NT2/D1 (cell line): ENCODE results near the gene SLC12A2.

Experiments
- YY1 ChIP-seq: IDR thresholded peaks from 2 replicates; pipeline ENCODE4 v1.6.1; 2011; ENCODE audit not compliant: insufficient read length, insufficient read depth
- ZNF274 ChIP-seq: IDR thresholded peaks from 2 replicates; pipeline ENCODE4 v1.6.1; 2011; ENCODE audit warnings: mild to moderate bottlenecking, low read depth, low read length

DNA sequence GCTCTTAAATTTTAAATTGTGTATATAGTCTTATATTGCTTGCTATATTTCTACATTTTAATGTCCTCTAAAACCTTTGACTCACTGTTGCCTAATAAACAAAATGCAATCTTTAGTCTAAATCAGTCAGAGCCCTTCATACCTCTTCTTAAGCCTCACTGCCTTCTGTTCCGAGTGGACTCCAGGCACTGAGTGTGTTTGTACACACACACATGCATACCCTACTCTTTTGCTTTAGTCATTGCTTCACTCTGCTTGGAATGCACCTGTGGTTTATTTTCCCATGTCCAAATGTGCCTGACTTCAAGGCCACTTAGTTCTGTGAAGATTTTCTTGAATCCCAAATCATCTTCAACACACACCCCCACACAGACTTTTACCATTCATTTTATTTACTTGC, 60.9 kb downstream of the SLC12A2 start:
- TF ChIP-seq YY1 = no peak
- no peak for TF ChIP-seq ZNF274
